ENCODE results near the gene CDC42EP4.

The CDC42EP4 gene, protein sequence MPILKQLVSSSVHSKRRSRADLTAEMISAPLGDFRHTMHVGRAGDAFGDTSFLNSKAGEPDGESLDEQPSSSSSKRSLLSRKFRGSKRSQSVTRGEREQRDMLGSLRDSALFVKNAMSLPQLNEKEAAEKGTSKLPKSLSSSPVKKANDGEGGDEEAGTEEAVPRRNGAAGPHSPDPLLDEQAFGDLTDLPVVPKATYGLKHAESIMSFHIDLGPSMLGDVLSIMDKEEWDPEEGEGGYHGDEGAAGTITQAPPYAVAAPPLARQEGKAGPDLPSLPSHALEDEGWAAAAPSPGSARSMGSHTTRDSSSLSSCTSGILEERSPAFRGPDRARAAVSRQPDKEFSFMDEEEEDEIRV

DNA sequence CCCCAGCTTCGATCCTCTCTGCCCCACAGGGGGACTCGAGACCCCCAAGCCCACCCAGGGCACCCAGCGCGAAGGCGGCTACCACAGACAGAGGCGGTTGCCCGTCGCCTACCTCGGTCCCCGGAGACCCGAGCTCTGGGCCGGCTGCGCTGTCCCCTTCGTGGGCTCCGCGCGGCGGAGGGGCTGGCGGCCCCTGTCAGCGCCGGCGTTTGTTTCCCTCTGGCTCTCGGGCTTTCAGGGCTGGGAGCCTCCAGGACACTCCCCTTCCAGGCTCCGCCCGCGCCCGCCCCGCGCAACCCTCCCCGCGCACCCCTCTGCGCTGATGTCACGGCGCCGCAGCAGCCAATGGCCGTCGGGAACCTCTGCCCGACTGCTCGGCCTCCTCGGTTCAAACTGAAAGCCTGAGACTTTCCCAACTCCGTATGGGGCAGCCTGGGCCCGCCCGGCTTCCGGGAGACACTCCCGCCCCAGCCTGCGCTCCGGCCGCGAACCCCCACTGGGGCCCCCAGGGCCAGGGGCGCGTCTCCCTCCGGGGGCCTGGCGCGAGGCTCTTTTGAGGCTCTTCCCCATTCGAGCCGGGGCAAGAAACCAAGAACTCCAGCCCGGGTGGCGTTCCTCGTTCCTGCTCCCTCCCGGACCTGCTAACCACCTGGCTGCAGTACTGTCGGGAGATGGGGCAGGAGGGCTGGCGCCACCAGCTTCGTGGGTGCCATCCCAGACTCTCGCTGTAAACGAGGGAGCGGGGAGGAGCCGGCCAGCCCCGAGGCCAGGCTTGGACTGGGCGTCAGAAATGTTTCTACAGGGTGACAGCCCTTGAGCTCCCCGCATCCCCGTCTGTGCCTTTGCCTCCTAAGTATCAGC lies at the start of gene CDC42EP4:
Gene CDC42EP4, minus strand, starts transcription at position 221 of the 861 bp plus-strand sequence. CDS start 25,501 bp downstream, outside the sequence.
- peak; percentile 70 for DNase-seq

DNA sequence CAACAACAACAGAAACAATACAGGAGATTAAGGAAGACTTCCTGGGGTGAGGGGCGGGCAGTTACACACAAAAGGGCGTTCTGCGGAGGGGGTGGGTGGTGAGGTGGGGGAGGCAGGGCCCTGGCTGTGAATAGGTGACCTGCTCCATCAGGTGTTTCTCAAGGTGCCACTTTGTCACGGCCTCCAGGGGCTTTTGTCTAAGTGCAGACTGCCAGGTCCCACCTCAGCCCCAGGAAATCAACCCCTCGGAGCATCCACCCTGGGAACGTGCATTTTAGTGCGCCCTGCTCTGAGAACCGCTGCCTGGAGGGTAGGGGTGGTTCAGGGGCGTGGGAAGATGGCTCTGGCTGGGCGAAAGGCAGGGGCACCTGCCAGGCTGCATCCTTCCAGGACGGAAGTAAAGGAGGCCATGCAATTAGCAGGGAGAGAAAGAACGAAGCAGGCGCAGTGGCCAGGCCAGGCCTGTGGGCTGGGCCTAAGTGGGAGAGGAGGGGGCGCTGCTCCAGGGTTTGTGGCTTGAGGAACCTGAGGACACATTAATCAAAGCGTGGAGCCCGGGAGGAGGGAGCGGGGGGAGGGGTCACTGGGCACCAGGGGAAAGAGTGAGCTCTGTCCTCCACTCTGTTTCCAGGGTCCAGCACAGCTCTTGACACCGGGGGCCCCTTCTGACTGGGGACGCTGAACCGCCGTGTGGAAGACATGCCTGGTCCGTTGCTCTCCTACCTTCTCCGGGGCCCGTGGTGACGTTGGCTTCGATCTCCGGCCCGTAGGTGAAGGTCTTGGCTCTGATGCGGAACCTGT lies 49.4 kb upstream of the CDC42EP4 start:
- DNase-seq: no peak

DNA sequence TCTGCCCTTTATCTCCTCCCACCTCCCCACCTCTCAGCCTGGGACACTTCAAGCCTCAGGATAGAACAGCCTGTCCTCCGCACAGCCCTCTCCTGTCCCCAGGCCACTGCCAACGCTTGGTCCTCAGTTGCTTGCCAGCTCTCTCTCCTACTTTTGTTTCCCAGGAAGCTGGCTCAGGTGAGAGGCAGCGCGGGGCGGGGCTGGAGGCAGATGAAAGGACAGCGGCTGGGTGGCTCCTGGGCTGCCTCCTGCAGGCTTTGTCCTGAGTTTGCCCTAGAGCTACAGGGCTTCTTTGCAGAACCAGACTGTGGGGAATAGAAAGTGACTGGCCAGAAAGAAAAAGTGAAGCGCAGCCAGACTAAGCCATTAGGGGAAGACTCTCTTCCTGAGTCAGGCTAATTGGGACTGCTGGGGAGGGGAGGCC lies 48.2 kb upstream of the CDC42EP4 start:
- DNase-seq: no peak

DNA sequence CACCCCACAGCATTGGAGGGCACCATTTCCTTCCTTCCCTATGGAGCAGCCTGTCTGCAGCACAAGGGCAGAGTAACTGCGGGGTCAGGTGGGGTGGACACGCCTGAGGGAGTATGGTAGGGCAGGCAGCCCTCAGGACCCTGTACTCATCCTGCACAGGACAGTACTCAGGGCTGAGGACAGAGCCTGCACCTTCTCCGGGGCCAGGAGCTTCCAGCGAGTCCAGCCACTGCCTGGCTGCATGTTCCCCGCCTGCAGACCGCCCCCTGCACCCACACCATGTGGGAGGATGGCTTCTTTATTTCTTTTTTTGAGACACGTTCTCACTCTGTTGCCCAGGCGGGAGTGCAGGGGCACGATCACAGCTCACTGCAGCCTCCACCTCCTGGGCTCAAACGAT lies 47.6 kb upstream of the CDC42EP4 start:
- DNase-seq: no peak

DNA sequence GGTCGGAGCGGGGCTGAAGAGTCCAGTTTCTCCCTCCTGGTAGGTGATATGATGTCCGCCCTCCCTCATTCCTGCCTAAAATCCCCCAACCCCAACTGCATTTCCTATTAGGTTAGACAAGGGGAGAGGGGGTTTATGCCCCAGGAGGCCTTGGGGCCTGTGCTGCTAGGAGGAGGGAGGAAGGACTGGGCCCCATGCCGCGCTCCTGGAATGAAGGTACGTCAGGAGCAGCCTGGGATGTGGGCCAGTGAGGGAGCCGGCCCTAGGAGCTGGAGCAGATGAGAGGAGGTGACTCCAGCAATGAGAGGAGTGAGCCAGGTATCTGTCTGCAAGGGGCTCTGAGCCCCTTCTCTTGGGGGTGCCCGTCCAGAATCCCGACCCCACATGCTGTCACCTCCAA lies 46.9 kb upstream of the CDC42EP4 start:
- DNase-seq: no peak

DNA sequence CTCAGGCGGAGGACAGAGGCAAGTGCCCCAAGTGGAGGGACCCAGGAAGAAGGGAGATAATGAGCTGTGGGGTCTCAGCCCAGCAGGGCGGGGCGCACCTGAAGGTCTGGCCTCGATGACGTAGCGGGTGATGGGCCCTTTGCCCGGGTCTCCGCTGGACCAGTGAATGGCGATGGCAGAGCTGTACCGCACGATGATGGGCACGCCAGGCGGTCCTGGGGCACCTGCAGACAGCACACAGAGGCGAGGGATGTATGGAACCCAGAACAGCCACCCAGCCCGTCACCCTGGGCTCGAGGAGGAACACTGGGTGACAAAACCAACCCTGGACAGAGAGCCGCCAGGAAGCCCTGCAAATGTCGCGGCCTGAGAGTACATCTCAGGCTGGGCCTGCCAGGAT lies 46.2 kb upstream of the CDC42EP4 start:
- no peak for DNase-seq

DNA sequence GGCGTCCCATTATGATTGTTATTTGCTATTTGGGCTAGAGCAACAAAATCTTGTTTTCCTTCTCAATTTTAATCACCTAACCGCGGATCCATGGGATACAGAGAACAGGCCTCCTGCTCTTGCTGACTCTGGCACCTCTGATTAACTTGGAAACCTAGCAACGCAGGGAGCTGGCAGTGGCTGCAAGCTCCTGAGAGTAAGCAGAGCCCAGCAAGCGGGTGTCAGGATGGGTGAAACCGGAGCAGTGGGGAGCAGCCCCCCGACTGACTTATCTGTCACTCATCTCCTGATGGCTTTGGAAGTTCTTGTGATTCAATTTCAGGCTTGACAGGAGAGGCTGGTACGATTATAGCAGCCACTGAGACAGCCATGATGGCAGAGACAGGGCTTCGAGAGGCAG lies 45.5 kb upstream of the CDC42EP4 start:
- DNase-seq: no peak

DNA sequence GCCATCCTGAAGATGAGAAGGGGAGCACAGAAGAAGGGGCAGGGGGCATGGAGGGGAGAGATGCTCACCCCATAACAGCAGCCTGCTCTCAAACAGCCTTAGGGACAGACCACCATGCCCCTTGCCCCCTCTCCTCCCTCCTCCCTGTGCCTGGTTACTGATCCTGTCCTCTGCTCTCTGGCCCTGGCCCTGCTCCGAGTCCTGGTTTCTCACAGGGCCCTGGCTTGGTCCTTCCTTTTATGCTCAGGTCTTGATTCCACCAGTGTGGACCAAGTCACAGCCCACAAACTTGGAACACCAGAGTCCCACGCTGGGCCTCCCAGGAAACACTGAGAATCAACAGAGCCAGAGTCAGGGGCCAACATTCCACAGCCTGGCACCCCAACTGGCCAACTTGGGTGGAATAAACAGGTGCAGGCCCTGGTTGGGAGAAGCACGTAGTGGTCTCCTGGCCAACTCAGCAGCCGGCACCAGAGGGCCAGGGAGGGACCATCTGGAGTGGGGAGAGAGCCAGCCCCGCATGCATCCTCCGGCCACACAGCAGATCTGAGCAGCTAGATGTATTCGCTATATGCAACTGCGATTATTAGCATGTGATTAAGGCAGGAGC lies 44.9 kb upstream of the CDC42EP4 start:
- DNase-seq: no peak

DNA sequence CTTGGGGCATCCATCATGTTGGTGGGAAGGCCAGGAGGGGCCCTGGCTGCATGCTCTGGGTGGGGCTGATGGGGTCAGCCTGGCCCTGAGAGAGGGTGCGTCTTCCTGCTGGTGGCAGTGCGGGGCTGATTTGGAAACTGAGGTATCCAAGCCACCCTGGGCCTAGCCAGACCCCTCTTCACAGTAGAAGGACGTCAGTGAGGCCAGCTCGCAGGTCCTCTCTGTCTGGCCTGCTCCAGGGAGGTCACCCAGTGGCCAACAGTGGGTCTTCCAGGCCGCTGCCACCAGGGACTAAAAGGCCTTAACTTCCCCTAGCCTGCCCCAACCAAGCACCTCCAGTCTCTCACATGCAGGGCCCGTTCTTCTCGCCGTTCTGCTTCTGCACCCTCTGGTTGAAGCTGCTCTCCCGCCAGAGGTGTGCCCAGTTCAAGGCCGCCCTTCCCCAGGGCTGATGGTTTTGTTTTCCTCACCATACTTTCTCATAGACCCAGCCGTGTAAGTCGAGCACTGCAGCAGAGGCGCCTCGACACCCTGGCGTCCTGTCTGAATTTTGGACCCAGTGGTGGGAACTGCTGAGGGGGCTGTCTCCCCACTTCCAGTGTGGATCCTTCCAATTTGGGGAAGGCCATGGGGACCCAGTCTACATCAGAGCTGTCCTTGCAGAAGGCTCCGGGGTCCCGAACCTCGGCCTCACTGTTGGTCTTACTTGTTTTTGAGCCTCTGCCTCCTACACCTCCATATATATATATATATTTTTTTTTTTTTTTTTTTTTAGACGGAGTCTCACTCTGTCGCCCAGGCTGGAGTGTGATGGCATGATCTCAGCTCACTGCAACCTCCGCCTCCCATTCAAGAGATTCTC lies 42.9 kb upstream of the CDC42EP4 start:
- no peak for DNase-seq

DNA sequence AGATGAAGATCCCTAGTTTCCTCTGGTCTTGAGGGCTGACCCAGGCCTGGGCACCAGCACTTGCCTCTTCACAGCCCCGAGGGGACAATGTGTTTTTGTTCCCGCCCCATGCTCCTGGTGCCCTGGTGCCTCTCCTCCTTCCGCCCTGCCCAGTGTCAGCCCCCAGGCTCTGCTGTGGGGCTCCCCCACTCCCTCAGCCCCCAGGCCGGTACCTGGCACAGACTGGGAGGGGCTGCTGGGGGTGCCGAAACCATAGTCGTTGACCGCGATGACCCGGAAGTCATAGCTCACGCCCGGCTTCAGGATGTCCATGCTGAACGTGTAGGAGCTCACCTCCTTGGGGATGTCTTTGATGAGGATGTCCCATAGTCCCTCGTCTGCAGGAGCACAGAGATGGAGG lies 40.5 kb upstream of the CDC42EP4 start:
- no peak for DNase-seq

DNA sequence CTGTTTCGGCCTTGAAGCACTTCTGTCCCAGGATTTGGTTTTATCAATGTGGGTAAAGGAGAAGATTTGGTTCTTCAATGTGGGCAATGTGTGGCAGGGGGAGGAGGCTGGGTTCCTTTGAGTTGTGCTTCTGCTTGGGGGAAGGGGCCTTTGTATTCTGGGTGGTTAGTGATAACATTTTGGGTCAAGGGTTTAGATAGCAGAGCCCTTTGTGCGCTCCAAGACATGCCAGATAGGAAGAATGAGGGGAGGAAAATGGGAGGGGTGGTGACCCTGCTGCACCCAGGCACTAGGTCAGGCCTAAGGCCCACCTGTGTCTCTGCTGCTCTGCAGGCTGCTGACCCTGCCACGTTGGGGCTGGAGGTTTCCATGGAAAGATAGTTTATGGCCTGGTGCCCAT lies 40.0 kb upstream of the CDC42EP4 start:
- DNase-seq: no peak

DNA sequence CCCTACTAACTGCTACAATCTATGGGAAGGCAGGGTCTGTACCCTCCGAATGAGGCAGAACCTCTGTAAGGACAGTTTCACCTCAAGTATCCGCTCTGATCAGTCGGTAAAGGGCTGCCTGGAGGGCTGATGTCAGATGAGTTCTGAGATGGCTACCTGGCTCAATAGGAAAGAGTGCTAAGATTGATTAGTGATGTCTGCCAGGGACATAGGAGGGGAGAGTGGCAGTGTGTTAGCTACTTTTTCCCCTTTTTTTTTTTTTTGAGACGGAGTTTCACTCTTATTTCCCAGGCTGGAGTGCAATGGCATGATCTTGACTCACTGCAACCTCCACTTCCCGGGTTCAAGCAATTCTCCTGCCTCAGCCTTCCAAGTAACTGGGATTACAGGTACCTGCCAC lies 39.1 kb upstream of the CDC42EP4 start:
- no peak for DNase-seq

DNA sequence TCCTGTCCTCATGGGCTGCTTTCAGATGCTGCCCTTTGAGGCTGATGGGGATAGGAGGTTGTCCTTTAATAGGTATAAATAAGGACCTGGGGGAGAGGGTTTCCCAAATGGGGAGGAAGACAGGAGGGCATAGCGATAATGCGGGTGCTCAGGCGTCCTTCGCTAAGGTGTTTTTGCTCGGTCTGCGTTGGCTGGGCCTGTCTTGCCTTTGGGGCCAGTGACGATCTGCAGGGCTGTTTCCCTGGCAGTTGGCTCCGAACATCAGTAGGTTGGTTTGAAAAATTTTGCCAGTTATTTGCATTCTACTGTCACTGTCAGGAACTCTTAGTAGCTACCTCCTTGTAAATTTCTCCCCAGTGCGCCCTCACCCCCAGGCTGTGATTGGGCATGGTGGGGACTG lies 37.8 kb upstream of the CDC42EP4 start:
- DNase-seq: no peak

DNA sequence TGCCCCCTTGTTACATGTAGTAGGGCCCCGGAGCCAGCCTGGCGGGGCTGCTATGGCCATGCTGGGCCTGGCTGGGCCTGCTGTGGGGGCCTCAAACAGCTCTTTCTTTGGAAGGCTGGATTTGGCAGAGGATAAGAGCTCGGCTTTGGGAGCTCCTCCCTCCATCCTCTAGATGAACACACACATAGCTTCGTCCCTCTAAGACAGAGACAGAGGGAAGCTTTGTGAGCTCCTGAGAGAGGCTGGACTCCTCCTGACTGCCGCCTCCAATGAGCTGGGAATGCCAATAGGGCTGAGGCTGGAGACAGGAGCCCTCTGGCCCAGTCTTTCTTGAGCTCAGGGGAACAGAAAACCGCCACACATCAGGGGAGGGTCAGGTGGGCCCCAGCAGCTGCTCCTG lies 37.3 kb upstream of the CDC42EP4 start:
- no peak for DNase-seq

DNA sequence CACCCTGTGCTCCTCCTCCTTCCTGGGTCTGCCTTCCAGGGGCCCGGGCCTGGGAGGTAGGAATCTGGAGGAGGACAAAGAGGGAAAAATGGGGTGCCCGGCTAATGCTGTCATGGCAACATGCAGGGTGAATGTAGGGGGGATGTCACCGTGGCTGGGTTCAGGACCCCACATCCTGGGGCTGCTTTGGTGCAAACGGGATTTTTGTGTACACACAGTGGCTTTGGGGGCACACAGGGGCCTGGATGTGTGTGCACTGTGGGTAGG lies 37.0 kb upstream of the CDC42EP4 start:
- DNase-seq: no peak

DNA sequence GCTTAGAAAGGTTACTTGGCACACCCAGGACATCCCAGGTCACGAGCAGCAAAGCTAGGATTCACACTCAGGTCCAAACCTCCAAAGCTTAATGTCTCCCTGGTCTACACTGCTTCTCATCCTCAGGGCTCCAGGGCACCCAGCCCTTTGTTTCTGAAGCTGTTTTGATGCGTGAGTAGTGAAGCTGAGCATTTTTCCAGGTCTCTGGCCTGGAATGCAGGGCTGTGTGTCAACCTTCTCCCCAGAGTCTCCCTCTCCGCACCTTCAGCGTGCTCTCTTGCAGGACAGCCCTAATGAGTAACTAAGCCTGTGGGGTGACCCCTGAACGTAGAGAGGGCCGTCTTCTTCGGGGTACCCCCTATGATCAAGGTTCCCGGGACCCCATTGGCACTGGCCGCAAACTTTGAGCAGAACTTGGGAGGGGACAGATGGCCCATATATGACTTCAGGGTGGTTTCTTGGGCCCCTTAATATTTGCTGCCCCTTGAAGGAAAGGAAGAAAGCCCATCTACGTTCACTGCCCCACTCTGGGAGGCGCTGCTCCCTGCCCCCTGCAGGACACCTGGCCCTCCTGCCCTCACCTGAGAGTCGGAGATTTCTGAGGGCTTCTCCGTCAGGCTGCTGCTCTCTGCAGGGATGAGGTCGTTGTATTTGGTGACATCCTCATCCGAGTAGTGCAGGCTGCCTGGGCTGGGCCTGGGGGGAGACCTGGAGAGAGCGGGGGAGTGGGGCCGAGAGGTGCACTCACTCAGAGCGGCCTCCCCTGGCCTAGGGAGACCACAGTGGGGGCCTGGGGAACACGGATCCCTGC lies 36.4 kb upstream of the CDC42EP4 start:
- no peak for DNase-seq

DNA sequence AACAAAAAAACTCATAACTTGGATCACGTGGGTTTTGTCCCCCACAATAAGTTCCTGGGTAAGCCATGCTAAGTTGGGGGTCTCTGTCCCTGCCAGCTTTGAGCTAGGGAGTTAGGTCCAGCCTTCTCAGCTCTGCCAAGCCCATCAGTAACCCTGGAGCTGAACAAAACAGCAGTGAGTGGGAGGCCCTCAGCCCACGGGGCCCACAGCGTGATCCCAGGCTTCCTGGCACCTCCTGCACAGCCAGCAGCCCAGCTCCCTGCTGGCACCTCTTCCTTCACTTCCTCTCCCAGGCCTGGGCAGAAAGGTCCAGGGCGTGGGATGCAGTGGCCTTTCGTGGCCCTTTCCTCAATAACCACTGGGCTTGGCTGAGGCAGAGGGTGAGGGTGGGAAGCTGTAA lies 35.5 kb upstream of the CDC42EP4 start:
- DNase-seq: no peak

DNA sequence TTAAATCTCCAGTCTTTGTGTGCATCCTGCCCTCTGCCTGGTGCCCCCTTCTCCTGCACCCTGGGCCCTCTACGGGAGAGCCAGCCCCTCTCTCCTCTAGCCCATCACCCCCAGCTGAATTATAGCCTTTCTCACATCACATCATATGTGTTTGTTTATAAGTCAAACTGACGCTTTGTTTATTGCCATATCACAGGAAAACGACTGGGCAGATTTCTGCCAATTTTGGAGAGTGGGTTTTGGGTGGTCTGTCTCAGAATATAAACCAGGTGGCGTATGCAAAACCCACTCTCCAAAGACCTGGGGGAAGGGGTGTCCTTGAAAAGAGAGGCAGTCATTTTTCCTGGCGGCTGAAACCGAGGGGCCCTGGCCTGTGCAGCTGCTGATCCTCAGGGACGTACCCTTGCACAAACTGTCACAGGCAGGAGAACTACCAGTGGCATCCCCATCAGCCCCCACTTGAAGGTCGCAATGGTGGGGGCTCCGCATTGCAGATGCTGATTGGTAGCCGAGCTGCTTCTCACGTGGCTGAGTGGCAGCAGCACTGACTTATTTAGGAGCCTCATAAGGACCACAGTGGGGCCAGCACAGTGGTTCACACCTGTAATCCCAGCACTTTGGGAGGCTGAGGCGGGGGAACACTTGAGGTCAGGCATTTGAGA lies 34.8 kb upstream of the CDC42EP4 start:
- no peak for DNase-seq

DNA sequence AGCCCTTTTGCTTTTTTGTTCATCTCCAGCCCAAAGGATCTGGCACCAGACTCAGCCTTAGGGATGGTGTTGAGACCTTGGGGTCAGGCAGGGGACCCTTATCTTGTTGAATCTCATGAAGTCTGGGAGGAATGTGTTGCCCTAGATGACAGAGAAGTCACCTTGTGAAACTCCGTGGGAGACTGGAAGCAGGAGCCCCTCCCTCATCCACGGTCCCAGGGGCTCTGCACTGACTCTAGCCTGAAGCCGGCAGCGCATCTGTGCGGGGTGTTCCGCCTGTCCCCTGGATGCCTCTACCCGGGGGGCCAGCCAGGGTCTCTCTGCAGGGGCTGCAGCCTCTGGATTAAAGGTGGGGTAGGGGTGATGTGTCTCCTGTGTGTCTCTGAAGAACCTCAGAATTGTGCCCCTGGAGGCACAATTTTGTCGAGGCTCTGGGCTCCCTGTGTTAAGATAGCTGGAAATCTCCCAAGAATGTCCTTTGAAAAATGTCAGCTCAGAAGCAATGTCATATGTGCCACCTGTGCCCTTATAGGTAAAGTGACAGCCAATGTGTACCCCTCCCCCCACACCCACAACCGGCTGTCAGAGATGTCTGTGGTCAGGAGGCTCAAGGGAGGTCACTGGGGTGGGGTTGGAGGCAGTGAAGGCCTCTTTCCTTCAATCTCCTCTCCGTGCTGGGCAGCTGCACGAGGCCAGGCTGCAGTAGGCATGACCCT lies 32.1 kb upstream of the CDC42EP4 start:
- DNase-seq: no peak

DNA sequence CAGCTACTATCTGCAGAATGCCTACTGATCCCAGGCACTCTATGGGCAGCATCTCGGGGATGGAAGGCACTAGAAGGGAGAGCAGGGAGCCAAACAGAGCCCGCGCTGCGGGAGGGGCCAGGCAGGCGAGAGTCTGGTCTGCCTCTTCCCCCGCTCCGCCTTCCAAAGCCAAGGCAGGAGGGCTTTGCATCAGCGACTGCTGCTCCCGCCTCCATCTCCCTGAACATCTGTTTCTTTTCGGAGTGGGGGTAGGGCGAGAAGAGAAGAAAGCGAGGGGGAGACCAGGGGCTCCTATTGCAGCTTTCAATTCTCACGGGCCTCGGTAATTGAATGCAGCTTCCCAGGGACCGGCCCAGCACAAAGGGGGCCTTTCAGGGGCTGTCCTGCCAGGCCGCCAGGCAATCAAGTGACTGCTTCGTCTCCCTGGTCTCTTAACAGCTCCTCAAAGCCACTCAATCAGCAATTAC lies 31.4 kb upstream of the CDC42EP4 start:
- DNase-seq: no peak

Data from activated gamma-delta T cell treated with Interleukin-2 at 50 U/mL for 16 hours (primary cell).